GM23248 (cell line): Measurements from ENCODE around the gene MCTP2.

Source experiments
- EZH2 ChIP-seq: fragments of 200-600 bp; sonication (generic); IDR thresholded peaks from 2 replicates; pipeline ENCODE4 v1.6.1; 2018; ENCODE audit warnings: antibody characterized with exemption, mild to moderate bottlenecking; ENCODE audit not compliant: insufficient read depth, poor library complexity, severe bottlenecking
- EZH2phosphoT487 ChIP-seq: fragments of 200-600 bp; sonication (generic); IDR thresholded peaks from 2 replicates; pipeline ENCODE4 v1.6.1; 2018; ENCODE audit warnings: antibody characterized with exemption, moderate library complexity, mild to moderate bottlenecking, low read depth; ENCODE audit not compliant: insufficient read depth

- TF ChIP-seq EZH2, result no peak
- TF ChIP-seq EZH2phosphoT487, result no peak
Observed at GRCh38 chr15:94421706-94422105, 190.3 kb downstream of the MCTP2 start.
